HG02798 (cell line): ENCODE data around the gene OR6J1.
"Not testable (repeated sequence)": the region's sequence is repeated elsewhere in the genome, so short reads cannot be mapped to it uniquely, and the experiment has no call there.

Experiments used
- ATAC-seq: cut with Tn5 transposase; IDR thresholded peaks from one replicate; pipeline ENCODE4 v1.9.1; 2021; ENCODE audit warnings: mild to moderate bottlenecking; ENCODE audit not compliant: unreplicated experiment, poor library complexity

The OR6J1 gene

DNA sequence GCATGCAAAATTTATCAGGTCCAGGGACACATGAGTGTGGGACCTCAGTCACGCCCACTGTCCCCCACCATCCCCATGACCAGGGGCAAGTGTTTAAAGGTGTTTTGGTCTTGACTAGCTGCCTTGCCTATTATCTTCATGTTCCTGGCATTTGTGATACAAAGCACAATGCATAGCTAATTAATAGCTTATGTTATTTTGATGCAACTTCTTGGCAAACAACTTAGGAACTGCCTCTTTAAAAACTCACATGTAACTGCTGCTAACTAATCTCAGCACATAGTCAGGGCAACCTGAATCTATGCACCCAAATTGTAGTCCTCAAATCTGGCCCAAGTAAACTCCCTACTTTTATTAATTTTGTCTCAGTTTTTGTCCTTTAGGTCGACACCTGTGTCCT lies 7.4 kb upstream of the OR6J1 start:
- ATAC-seq: no peak

DNA sequence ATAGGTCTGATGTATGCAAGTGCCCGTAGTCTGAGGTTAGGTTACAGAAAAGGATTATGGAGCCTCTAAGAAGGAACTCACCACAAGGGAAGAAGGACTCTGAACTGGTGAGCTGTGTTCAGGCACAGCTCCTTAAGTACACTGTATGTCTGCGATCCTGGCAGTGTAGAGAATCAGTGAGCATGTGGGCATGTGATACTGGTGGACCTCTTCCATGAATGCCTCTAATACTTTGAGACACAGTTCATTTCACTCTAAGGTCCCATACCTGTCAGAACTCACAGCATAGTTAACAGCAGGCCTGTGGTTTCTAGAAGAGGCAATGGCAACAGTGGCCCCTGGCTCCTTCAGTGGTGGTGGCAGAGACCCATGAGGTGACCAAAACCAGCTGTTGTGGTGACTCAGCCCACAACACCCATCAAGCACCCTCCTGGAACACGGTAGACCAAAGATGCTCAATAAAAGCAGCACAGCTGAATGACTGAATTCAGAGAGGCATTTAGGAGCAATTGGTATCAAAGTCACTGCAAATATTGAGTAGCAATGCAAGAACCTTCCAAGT lies 6.9 kb upstream of the OR6J1 start:
- ATAC-seq: peak; percentile 65

DNA sequence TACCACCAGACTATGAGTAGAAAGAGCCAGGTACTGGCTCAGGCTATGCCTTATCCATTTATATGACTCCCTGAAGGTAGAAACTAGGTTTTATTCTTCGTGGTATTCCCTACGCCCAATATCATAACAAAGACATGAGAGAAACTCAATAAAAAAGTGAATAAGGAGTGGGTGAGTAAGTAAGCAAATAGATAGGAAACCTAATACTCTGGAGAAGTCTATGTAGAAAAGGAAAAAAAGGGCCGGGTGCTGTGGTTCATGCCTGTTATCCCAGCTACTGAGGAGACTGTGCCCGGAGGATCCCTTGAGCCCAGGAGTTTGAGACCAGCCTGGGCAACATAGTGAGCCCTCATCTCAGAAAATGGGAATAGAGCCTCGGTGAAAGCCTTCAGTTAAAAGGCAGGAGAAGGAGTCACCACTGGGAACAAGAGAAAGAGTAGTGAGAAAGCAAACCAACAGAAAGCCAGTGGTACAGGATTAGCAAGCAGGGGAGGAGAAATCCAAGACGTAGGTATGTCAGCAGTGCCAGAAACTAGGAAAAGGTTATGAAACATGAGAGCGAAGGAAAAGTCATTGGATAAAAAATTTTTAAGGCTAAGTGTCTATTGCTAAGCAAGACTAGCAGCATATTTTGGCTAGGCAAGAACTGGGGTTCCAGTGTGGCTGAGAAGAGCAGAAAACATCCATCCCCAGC lies 6.0 kb upstream of the OR6J1 start:
- no peak for ATAC-seq

DNA sequence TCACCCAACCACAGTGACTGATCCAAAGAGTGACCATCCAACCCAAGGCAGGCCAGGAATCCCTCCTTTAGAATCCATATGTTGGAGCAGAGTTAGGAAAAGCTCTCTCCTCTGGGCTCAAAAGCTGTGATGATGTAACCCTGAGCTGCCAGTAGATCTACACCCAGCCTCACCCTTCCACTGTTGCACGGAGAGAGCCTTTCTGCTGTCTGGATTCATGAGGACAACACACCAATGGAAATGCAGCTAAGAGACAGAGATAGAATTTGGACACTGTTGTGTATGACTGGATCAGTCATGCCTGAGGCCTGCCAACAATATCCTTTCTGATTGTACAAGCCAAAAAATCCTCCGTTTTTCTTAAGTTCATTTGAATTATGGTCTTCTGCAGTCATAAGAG lies 4.4 kb upstream of the OR6J1 start:
- ATAC-seq: no peak

DNA sequence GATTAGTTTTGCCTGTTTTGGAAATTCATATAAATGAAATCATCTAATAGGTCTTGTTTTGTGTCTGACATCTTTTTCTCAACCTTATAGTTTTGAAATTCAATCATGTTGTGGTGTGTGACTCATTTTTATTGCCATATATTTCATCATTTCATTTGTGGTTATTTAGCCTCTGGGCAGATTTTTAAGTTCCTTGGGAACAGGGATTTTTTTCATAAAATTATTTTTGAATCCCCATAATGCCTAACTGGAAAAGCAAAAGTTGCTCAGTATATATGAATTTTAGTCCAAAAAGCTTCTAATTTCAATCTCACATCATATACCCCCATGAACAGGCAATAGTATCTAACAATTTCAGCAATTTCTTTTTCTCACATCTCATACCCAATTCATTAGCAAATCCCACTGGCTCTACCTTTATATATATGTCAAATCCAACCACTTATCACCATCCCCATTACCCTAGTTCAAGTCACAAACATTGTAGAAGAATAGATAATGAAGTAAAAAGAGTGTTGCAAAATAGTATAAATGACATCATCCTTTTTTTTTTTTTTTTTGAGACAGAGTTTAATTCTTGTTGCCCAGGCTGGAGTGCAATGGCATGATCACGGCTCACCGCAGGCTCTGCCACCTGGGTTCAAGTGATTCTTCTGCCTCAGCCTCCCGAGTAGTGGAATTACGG lies 2.6 kb upstream of the OR6J1 start:
- ATAC-seq: no peak

DNA sequence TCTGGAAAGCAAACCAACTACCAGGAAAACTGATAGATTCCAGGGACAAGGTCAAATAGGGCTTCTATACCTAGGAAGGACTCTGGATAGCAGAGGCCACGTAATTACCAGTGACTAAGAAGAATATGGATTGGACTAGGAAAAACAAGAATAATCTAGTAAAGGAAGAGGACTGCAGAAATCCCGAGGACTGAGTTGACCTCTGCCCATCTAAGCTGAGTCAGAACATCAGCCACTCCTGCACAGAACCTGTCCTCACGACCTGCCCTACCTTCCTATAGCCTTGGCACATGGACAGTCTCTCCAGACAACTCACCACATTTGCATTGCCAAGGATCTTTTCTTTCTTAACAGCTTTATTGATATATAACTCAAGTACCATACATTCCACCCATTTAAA lies 2.3 kb downstream of the OR6J1 start:
- ATAC-seq: no peak

DNA sequence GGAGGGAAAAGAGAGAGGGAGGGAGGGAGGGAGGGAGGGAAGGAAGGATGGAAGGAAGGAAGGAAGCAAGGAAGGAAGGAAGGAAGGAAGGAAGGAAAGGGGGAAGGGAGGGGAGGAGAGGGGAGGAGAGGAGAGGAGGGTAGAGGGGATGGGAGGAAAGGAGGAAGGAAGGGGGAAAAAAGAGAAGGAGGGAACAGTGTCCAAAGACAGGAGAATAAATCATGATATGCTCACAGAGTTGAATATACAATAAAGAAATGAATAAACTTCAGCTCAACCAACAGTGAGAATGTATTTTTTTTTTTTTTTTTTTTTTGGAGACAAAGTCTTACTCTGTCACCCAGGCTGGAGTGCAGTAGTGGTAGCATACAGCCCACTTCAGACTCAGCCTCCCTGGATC lies 4.0 kb downstream of the OR6J1 start:
- no peak for ATAC-seq

DNA sequence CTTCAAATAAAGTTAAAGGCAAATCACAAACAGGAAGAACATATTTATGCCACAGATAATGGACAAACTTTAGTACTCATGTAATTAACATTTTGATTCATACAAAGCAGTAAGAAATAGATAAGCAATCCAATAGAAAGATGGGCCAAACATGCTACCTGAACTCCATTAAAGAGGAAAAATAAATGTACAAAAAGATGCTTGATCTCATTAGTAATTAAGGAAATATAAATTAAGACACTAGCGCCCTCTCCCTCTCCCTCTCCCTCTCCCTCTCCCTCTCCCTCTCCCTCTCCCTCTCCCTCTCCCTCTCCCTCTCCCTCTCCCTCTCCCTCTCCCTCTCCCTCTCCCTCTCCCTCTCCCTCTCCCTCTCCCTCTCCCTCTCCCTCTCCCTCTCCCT lies 8.2 kb downstream of the OR6J1 start:
- not testable (repeated sequence) for ATAC-seq

DNA sequence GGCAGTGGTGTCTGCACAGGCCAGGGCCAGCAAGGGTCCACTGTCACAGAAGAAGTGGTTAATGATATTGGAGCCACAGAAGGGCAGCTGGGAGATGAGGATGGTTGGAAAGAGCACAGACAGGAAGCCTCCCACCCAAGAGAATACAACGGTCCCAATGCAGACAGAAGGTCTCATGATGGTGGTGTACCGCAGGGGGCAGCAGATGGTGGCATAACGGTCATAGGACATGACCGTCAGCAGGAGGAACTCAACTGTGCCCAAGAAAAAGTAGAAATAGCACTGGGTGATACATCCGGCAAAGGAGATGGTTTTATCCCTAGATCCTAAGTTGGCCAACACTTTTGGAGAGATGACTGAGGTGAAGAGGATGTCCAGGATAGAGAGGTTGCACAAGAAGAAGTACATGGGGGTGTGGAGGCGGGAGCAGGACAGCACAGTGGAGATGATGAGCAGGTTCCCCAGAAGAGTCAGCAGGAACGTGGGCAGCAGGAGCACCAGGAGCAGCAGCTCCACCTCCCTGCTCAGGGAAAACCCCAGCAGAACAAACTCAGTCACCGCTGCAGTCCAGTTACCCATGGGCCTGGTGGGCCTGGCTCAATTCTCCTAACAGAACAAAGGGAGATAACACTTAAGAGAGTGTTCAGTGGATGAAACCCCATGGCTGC lies 9.8 kb downstream of the OR6J1 start:
- ATAC-seq: no peak

DNA sequence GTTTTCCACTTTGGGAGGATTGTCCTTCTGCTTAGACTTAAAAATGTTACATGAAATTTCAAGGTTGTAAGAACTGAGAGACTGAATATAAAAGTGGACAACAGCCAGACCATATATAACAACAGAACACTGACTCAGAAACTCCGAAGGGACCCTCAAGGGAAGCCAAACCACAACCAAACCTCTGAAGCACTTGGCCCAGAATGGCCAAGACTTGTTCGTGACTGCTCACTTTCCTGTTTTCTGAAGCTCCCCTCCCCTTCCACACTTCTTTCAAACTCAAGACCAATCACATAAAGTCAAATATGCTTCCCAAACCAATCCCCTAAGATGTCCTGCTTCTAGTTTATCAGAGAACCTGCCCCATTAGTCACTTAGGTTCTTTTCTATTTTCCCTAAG lies 13.7 kb downstream of the OR6J1 start:
- ATAC-seq: no peak

DNA sequence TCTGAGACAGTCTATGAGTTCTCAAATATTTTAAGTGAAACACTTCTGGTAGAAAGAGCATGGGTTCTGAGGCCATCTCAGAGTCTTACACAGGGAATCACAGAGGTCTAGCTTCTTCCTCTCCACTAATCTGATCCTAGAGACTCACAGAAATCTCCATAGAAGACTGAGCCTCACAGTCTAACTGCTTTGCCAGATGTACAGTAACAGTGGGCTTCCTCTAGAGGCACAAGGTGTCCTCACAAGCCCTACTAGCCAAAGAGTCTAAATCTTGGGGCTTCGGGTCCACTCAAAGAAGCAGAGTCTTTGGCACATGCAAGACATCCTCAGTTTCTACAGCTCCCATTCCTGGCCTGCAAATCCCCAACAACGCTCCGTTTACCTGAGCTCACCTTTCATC lies 14.1 kb downstream of the OR6J1 start:
- no peak for ATAC-seq

DNA sequence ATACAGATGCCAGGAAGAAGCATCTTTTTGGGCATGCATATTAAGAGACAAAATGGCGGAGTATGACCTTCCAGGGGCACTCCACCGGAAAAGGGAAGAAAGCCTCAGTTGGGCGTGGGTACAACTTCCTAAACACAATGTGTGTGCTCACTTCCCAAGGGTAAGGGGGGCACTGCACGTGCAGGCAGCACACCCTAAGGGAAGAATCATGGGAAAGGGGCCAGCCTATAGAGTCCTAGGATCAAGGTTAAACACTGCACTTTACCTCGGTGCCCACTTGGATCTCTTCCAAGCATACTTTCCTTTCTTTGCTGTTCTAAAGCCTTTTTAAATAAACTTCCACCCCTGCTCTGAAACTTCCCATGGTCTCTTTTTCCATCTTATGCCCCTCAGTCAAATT lies 14.8 kb downstream of the OR6J1 start:
- no peak for ATAC-seq

DNA sequence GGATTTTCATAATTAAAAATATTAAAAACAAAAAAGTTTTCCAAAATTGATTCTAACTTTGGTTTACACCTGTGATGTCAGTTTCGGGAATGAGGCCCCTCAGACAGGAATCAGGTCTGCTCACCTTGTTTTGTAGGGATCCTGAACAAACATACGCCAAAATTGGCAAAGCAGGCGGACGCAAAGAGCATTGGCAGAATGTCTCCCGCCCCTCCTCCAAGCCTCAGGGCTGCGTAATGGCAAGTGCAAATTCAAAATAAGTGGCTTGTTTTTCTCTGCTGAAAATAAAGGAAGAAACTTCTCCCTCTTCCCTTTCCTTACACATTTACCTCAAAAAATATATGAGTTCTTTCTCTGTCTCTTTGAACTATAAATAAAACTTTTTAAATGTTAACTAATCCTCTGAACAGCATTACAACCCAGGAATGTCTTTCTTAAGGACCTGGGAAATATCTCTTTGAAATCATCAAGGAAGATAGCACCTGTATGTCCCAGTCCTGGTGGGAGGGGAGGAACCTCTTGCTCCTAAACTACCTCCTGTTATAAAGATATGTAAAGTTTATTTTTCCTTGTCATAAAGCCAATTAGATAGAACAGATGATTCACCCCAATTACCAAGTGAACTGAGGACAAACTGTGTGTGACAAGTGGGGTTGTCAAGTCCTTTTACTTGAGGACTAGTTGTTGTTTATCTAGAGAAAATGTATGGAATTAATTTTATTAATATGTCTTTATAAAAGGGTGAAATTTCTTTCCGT lies 16.5 kb downstream of the OR6J1 start:
- no peak for ATAC-seq

DNA sequence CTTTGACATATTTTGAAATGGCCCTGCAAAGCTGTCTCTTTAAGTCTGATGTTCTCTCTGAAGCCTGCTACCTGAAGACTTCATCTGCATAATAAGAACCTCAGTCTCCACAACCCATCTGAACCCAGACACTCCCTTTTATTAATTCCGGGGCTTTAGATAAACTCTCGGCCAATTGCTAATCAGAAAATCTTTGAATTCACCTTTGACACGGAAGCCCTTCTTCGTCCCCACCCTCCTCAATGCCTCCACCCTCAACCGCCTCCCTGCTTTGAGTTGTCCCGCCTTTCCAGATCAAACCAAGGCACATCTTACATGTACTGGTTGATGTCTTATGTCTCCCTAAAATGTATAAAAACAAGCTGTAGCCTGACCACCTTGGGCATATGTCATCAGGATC lies 17.6 kb downstream of the OR6J1 start:
- no peak for ATAC-seq

DNA sequence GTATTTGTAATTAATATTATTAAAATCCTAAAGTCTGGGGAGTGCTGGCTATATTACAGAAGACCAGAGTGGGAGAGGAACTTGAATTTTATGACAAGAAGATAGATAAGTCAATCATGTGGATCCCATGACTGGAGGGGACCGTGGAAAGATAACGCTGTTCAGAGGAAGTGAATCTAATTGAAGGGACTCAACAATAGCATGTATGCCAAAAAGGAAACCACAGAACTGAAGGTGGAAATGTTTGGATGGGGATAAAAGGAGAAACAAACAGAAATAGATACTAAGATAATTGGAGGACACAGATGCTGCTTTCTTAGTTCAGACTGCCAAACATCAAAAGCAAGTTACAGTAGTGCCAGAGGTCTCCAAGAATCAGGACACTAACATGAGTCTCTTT lies 21.1 kb downstream of the OR6J1 start:
- no peak for ATAC-seq

DNA sequence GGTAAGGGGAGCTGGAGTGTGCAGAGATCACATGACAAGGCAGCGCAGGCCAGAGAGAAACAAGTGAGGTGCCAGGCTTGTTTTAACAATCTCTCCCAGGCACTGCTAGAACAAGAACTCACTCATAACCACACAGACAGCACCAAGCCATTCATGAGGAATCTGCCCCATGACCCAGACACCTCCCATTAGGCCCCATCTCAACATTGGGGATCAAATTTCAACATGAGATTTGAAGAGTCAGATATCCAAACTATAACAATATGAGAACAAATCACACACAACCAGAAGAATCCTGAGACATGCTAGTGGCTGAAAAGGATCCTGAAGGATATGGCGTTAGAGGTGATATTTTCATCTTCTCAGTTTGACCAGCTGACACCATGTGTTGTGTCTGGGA lies 21.9 kb downstream of the OR6J1 start:
- no peak for ATAC-seq

DNA sequence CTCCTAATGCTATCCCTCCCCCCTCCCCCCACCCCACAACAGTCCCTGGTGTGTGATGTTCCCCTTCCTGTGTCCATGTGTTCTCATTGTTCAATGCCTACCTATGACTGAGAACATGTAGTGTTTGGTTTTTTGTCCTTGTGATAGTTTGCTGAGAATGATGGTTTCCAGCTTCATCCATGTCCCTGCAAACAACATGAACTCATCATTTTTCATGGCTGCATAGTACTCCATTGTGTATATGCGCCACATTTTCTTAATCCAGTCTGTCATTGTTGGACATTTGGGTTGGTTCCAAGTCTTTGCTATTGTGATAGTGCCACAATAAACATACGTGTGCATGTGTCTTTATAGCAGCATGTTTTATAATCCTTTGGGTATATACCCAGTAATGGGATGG lies 28.4 kb downstream of the OR6J1 start:
- ATAC-seq: not testable (repeated sequence)

DNA sequence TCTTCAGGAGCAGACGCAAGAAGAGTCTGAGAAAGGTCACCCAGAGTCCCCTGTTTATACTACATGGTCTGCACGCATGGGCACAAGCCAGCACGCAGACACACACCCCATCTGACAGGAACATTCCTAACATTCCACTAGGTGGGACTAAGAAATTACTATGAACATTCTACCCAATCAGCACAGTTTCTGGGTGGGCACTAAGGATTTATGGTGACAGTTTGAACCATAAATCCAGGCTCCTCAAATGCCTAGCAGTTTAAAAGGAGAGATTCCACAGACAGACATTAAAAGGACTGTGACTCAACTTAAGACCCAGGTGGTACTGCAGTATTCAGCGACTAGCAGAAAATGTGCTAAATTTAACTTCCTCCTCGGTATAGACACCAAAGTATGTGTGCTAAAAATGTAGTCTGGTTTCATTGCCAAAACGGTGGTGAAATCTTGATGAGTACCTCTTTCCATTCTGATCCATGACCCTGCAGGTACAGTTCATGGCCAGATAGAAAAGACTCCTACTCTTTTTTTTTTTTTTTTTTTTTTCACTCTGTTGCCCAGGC lies 29.8 kb downstream of the OR6J1 start:
- no peak for ATAC-seq

DNA sequence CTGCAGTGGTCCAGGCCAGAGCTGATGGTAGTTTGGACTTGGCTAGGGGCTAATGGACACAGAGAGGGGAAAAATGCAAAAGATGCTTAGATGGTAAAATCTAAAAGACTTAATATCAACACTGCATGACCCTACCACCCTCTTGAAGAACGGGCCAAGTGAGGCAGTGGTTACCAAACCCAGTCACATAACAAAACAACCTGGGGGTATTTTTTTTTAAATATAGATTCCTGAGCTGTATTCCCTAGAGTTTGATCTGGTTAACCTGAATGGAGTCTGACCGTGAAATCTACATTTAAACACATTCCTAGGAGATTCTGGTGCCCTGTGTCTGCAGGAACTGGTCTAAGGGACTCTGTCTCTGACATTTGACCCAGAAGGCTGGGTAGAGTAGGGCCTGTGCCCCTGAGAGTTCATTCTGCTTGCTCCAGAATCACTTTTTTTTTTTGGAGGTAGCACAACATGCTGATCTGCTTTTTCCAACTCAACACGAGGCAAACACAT lies 30.4 kb downstream of the OR6J1 start:
- no peak for ATAC-seq

DNA sequence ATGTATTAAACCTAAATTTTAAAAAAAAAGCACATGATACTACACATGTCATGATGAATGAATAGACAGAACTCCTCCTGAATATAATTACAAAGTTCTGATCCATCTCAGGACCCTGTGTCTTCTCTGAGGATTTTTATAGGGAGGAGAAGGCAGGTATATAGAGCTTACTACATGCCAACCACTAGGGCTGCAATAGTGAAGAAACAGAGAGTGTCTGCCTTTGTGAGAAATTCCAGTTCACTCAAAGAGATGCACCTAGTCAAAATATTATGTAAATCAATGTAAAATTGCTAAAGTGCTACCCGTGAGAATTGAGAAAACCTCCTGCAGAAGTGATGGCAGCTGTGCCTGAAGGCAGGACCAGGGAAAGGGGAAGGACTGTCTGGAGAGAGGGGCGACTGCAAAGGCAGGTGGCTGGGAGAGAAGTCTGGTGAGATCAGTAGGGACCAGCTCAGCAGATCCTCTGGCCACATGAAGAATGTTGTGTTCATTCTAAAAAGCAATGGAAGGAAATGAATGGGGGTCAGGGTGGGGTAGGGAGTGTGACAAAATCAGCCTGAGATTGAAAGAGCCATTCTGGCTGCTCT lies 31.0 kb downstream of the OR6J1 start:
- ATAC-seq: no peak
